Stimulated activated naive B cell treated with anti-CD40 and anti-IgM and Interleukin-4, amounts not matched to agents 10 μg/mL and 1 μg/mL and 100 μg/mL, for 72 hours (primary cell): ENCODE results near the gene MYORG.

Experiments
- ATAC-seq, 2 donors: fragments of 150-1000 bp; cut with Tn5 transposase; replicated peaks; 2 replicates each; pipeline ENCODE4 v1.10.0; 2021; ENCODE audit warnings: moderate library complexity in 1 of 2
- DNase-seq: peaks from one replicate; pipeline ENCODE4 v3.0.0; 2021
- H3K27ac Mint-ChIP-seq: one replicate; pipeline ENCODE4 v1.8.0; 2022; ENCODE audit warnings: mild to moderate bottlenecking, mixed read lengths
- H3K27me3 Mint-ChIP-seq, 2 donors: one replicate each; pipeline ENCODE4 v1.8.0; 2022; ENCODE audit warnings: mixed read lengths in 2 of 2
- H3K36me3 Mint-ChIP-seq, 2 donors: one replicate each; pipeline ENCODE4 v1.8.0; 2022; ENCODE audit warnings: mixed read lengths in 2 of 2, mild to moderate bottlenecking in 1 of 2
- H3K4me1 Mint-ChIP-seq, 2 donors: one replicate each; pipeline ENCODE4 v1.8.0; 2022; ENCODE audit warnings: mixed read lengths in 2 of 2, mild to moderate bottlenecking in 1 of 2
- H3K4me3 Mint-ChIP-seq, 2 donors: one replicate each; pipeline ENCODE4 v1.8.0; 2022; ENCODE audit warnings: mild to moderate bottlenecking in 2 of 2, mixed read lengths in 2 of 2, moderate library complexity in 1 of 2
- H3K9me3 Mint-ChIP-seq, 2 donors: one replicate each; pipeline ENCODE4 v1.8.0; 2022; ENCODE audit warnings: mixed read lengths in 2 of 2, mild to moderate bottlenecking in 1 of 2

Gene MYORG

DNA sequence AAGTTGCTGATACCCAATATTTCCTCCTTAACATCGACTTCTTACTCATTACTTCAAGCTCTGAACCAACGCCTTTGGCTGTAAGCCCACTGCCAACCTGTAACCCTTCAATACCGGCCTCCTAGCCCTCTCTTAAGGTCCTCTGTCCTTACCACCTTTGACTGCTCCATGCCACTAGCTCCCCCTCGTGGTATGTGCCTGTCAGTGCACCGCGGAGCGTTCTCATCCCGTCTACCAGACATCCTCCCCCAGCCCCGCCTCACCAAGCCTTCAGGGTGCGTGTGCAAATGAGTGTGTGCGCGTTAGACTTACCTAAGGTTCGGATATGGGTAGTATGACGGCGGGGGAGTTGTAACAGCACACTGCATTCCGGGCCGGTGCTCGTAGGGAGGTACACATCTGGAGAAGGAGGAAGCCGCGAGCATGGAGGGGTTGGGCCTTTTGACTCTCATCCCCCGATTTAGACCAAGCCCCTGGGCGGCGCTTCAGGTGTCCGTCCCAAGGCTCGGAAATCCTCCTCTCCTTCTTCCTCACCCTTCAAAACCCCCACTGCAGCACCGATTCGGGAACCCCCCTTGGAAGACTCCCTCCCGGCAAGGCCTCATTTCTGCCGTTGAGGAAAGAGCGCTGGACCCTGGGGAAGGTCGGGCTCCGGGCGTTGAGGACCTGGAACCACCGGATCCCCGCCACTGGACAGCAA, 2.8 kb upstream of the MYORG start:
- peaks cover 25 to 39% of the 10 kb centered on the region in 2 donors for H3K4me1 Mint-ChIP-seq
- H3K9me3 Mint-ChIP-seq: no peaks in the 10 kb centered on the region
- DNase-seq (peak; percentile 82), ATAC-seq (peak; percentile 40 to 42)
- H3K4me3 Mint-ChIP-seq: peak overlapping the region; percentile 85 to 89
- peak overlapping the region; percentile 15 for H3K27ac Mint-ChIP-seq
- no peaks in the 10 kb centered on the region for H3K36me3 Mint-ChIP-seq
- peaks cover 7 to 9% of the 10 kb centered on the region in 2 donors for H3K27me3 Mint-ChIP-seq

DNA sequence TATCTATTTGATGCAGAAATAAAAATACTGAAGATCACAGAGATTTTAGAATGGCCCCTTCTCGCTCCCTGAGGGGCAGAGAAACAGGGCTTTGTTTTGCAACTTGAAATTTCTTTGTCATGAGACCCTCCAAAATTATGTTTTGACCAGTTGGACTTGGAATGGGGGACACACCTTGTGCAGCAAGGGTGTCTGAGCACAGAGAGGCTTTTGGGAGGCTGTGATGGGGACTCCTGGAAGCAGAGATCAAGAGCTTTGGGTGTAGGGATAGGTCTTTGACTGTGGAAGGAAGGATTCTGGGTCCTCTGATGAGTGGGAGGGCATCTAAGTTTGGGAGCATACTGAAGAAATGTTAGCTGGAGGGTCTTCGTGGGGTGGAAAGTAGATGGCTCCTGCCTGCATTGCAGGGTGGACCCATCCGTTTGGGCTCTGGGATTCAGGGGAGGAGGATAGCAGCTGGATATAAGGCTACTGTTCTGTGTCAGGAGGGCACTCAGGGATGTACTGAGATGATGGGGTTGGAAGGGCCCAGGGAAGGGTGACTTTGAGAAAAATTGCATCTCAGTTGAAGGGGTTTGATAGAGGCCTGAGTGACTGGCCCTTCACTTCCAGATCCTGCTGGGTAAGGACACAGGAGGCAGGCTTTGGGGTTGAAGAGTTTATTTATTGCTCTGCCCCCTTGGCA, 1.8 kb upstream of the MYORG start:
- Mint-ChIP-seq H3K27me3 (peaks cover 7 to 9% of the 10 kb centered on the region in 2 donors), H3K27ac (no peak overlapping the region), H3K36me3 (no peaks in the 10 kb centered on the region), H3K9me3 (no peaks in the 10 kb centered on the region), H3K4me3 (no peak overlapping the region), H3K4me1 (peaks cover 25 to 38% of the 10 kb centered on the region in 2 donors)
- DNase-seq (no peak), ATAC-seq (no peak)

- peaks cover 7 to 9% of the 10 kb centered on the region in 2 donors for H3K27me3 Mint-ChIP-seq
- H3K27ac Mint-ChIP-seq: no peak overlapping the region
- H3K9me3 Mint-ChIP-seq: no peaks in the 10 kb centered on the region
- H3K4me1 Mint-ChIP-seq: peaks cover 25 to 32% of the 10 kb centered on the region in 2 donors
- peak overlapping the region; percentile 84 to 89 for H3K4me3 Mint-ChIP-seq
- DNase-seq: no peak
- ATAC-seq: no peak
- H3K36me3 Mint-ChIP-seq: no peaks in the 10 kb centered on the region
Measured at GRCh38 chr9:34377404-34377746, 677 bp upstream of the MYORG start.

- H3K27ac Mint-ChIP-seq: no peak overlapping the region
- DNase-seq (no peak), ATAC-seq (peak; percentile 25 to 30)
- peaks cover 3% of the 10 kb centered on the region in 2 donors for H3K36me3 Mint-ChIP-seq
- peaks cover 19 to 27% of the 10 kb centered on the region in 2 donors for H3K4me1 Mint-ChIP-seq
- peaks cover 0 to 3% of the 10 kb centered on the region in 2 donors for H3K9me3 Mint-ChIP-seq
- H3K27me3 Mint-ChIP-seq: peaks cover 1 to 3% of the 10 kb centered on the region in 2 donors
- peak overlapping the region; percentile 84 to 89 for H3K4me3 Mint-ChIP-seq
Measured at GRCh38 chr9:34375901-34376595, 650 bp downstream of the MYORG start.

- Mint-ChIP-seq H3K9me3 (peaks cover 0 to 4% of the 10 kb centered on the region in 2 donors), H3K36me3 (peaks cover 3 to 5% of the 10 kb centered on the region in 2 donors), H3K27ac (no peak overlapping the region), H3K27me3 (no peaks in the 10 kb centered on the region), H3K4me1 (peaks cover 14 to 18% of the 10 kb centered on the region in 2 donors), H3K4me3 (no peak overlapping the region)
- DNase-seq (no peak), ATAC-seq (no peak)
Measured at GRCh38 chr9:34374905-34375552, 1.7 kb downstream of the MYORG start.

DNA sequence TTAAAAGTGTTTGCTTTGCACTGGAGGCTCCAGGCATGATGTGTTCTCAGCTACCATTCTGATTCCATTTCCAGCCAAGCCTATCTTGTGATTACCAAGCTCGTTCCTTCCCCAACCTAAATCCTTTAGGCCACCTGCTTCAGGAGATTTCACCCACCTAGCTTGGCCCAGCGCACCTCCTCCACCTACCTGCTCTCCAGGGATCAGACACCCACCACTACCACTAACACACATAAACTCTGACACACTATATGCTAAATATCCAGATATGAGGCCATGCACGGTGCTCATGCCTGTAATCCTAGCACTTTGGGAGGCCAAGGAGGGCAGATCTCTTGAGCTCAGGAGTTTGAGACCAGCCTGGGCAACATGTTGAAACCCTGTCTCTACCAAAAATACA, 2.4 kb downstream of the MYORG start:
- Mint-ChIP-seq H3K27ac (no peak overlapping the region), H3K4me1 (peaks cover 9 to 11% of the 10 kb centered on the region in 2 donors), H3K4me3 (no peak overlapping the region), H3K36me3 (peaks cover 3 to 5% of the 10 kb centered on the region in 2 donors), H3K27me3 (no peaks in the 10 kb centered on the region), H3K9me3 (peaks cover 0 to 4% of the 10 kb centered on the region in 2 donors)
- ATAC-seq (no peak), DNase-seq (no peak)

DNA sequence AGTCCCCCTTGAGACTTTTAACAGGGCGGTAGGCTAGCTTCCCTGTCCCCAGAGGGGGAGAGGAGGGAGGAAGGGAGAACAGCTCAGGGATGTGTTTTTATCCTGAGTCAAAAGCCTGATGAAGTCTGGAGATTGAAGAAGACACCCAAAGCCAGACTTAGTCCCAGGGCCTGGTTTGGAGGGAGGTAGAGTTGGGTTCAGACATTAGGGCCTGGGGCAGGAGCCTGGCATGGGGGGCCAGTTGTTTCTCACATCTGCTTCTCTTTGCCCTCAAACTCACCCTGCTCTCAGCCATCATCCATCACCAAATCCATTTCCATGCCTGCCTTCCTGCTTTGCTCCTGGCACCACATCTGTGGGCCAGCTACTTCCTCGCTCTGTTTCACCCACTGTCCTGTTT, 2.9 kb downstream of the MYORG start:
- Mint-ChIP-seq H3K27ac (no peak overlapping the region), H3K4me3 (no peak overlapping the region), H3K4me1 (peaks cover 6 to 7% of the 10 kb centered on the region in 2 donors), H3K36me3 (peaks cover 4 to 7% of the 10 kb centered on the region in 2 donors), H3K9me3 (peaks cover 0 to 4% of the 10 kb centered on the region in 2 donors), H3K27me3 (no peaks in the 10 kb centered on the region)
- DNase-seq (no peak), ATAC-seq (no peak)

- Mint-ChIP-seq H3K27me3 (no peaks in the 10 kb centered on the region), H3K9me3 (peaks cover 0 to 7% of the 10 kb centered on the region in 2 donors), H3K36me3 (peaks cover 13 to 16% of the 10 kb centered on the region in 2 donors), H3K4me3 (peak overlapping the region in 1 of 2 donors; percentile 2), H3K27ac (no peak overlapping the region), H3K4me1 (peaks cover 6 to 7% of the 10 kb centered on the region in 2 donors)
- ATAC-seq (no peak), DNase-seq (no peak)
Measured at GRCh38 chr9:34372467-34373011, 4.2 kb downstream of the MYORG start.

DNA sequence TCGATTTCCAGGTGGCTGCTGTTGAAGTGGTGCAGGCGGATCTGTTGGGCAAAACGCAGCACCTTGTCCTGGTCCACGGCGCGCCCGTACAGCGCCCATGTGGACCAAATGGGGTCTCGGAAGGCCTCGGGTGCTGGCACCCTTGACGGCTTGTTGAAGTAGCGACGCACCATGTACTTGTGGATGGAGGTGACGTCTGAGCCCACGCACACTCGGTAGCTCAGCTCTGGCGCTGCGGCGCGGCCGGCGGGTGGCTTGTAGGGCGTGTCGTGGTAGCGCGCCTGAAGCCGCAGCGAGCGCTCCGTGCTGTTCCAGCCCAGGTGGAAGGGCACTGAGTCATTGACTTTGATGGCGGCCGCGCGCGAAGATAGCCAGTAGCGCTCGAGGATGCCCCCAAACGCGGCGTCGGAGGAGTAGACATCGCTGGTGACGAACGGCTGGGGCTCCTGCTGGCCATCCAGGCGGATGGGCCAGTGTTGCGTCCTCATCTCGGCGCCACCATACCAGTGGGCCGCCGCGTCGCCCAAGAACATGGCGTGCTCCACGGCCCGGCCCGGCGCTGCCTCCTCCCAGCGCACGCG, 4.7 kb downstream of the MYORG start:
- Mint-ChIP-seq H3K27me3 (no peaks in the 10 kb centered on the region), H3K27ac (no peak overlapping the region), H3K4me3 (no peak overlapping the region), H3K36me3 (peaks cover 19% of the 10 kb centered on the region in 2 donors), H3K9me3 (peaks cover 4 to 8% of the 10 kb centered on the region in 2 donors), H3K4me1 (peaks cover 4 to 7% of the 10 kb centered on the region in 2 donors)
- DNase-seq: no peak
- ATAC-seq: no peak

GRCh38 chr9:34370970-34371880, 5.5 kb downstream of the MYORG start:
- ATAC-seq: no peak
- Mint-ChIP-seq H3K4me3 (peak overlapping the region in 1 of 2 donors; percentile 58), H3K4me1 (peaks cover 4 to 5% of the 10 kb centered on the region in 2 donors), H3K36me3 (peaks cover 23 to 24% of the 10 kb centered on the region in 2 donors), H3K27me3 (no peaks in the 10 kb centered on the region), H3K9me3 (peaks cover 9 to 11% of the 10 kb centered on the region in 2 donors), H3K27ac (no peak overlapping the region)
- no peak for DNase-seq

DNA sequence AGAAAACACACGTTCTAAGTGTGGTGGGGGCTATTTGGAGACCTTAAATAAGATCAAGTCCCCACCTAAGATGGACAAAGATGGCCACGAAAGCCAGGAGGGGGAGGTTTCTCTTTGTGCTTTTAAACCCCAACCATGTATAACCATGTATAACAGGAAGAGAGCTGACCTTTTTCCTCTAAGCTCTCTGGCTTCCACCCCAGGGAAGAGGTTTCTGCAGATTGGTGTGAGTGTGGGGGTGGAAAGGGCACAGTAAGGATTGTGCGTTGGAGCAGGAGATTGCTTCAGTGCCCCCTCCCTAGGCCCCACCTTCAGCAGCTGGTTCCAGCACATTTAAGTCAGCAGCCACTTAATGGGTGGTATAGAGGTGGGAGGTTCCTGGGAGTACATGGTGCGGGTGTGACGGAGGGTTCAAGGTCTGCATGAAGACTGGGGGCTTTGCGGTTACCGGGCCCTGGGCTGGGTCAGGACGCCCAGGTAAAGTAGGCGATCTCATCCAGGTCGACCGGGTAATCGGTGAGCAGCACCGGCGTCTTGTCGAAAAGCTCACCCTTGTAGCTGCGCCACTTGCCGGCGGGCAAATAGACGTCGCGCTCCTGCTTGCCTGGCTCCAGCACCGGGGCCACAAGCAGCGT, 6.2 kb downstream of the MYORG start:
- peaks cover 23 to 24% of the 10 kb centered on the region in 2 donors for H3K36me3 Mint-ChIP-seq
- no peak overlapping the region for H3K27ac Mint-ChIP-seq
- peaks cover 9 to 11% of the 10 kb centered on the region in 2 donors for H3K9me3 Mint-ChIP-seq
- no peaks in the 10 kb centered on the region for H3K27me3 Mint-ChIP-seq
- no peaks in the 10 kb centered on the region for H3K4me1 Mint-ChIP-seq
- ATAC-seq (no peak), DNase-seq (no peak)
- H3K4me3 Mint-ChIP-seq: no peak overlapping the region

DNA sequence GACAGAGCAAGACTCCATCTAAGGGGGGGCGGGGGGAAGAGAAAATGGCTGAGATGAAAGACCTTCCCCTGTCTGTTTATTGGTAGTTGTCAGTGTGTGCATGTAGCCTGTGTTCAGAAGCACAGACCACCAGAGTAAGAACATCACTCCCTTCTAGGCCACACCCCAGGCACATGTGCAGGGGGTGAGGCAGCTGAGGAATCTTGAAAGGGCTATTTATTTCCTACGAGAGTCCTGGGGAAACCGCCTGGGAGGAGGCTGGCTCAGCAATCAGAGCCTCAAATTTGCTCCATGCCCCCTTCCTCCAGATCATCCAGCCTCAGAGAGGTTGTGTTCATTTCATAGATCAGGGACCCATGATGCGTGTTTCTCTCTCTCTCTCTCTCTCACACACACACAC, 7.1 kb downstream of the MYORG start:
- no peak for DNase-seq
- peaks cover 23 to 24% of the 10 kb centered on the region in 2 donors for H3K36me3 Mint-ChIP-seq
- no peaks in the 10 kb centered on the region for H3K27me3 Mint-ChIP-seq
- H3K4me3 Mint-ChIP-seq: no peak overlapping the region
- no peaks in the 10 kb centered on the region for H3K4me1 Mint-ChIP-seq
- H3K27ac Mint-ChIP-seq: no peak overlapping the region
- H3K9me3 Mint-ChIP-seq: peaks cover 9 to 11% of the 10 kb centered on the region in 2 donors
- ATAC-seq: no peak
